WI38 (cell line): ENCODE data around the gene RNF220.

ENCODE experiments used
- H3K4me3 ChIP-seq: 2 replicates; pipeline ENCODE4 v1.5.1; 2011; ENCODE audit warnings: low read depth, mild to moderate bottlenecking, control low read depth, low read length
- CTCF ChIP-seq: IDR thresholded peaks from 2 replicates; pipeline ENCODE4 v1.5.1; 2012; ENCODE audit warnings: low read depth, mild to moderate bottlenecking, control low read depth, low read length

RNF220 gene

DNA sequence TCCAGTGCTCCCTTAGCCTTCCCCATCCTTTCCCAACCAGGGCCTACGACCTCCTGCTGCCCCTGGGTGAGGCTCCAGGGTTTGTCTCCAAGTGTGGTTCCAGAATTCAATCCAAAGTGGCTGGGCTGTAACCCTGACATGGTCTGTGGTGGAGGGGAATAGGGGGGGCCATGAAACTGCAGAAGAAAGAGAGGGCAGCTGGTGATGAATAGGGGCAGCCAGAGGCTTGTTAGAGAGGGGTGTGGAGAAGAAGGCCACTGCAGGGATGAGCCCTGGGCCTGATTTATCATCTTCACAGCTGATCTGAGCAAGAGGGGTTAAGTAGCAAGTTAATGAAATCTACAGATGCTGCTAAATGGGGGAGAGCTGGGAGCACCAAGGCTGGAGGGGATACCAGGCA, 37.1 kb upstream of the RNF220 start:
- TF ChIP-seq CTCF = no peak

GRCh38 chr1:44368471-44369151, 36.4 kb upstream of the RNF220 start:
- no peak overlapping the region for H3K4me3 ChIP-seq
- TF ChIP-seq CTCF = no peak

More for the DNA sequence above, 37.1 kb upstream of the RNF220 start:
- H3K4me3 ChIP-seq = no peak overlapping the region

DNA sequence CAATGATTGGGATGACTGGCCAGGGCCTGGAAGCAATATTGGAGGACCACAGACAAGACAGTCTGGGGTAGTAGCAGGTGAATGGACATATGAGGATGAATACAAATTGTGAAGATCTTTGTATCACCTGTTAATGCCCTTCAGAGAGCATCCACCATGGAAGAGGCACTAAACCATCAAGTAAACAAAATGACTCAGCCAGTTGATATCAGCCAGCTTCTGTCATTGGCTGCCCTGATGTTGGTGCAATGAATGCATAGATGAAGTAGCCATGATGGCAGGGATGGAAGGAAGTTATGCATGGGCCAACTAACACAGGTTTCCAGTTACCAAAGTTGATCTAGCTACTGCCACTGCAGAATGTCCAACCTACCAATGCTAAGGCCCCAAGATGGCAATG, 33.8 kb upstream of the RNF220 start:
- no peak overlapping the region for H3K4me3 ChIP-seq
- no peak for TF ChIP-seq CTCF

GRCh38 chr1:44375547-44375946, 29.5 kb upstream of the RNF220 start:
- TF ChIP-seq CTCF = no peak
- no peak overlapping the region for H3K4me3 ChIP-seq

- H3K4me3 ChIP-seq = no peak overlapping the region
- peak; percentile 49; the same call in 1 of the 2 replicates for TF ChIP-seq CTCF
Measured at GRCh38 chr1:44377925-44378784, 26.9 kb upstream of the RNF220 start.

DNA sequence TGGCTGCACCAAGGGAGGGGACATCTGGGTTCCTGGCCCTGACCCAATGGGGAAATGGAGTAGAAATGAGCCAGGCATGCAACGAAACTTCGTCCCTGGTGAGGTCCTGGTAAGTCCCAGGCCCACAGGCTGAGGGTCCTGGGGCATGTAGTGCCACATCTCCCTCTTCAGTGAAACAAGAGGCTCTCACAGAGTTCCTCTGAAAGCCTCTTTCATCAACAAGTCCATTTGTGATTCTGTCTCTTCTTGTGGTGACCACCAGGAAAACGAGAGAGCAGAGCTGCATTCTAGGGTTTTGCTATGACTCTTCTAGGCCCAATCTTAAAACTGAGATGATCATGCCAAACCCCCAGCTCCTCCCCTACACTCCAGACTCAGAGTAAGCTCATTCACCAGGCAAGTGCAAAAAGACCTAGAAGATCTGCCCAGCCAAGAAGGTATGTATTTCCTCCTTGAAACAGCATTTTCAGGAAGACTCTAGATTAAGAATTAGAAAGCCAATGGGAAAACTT, 24.3 kb upstream of the RNF220 start:
- H3K4me3 ChIP-seq = no peak overlapping the region
- no peak for TF ChIP-seq CTCF

DNA sequence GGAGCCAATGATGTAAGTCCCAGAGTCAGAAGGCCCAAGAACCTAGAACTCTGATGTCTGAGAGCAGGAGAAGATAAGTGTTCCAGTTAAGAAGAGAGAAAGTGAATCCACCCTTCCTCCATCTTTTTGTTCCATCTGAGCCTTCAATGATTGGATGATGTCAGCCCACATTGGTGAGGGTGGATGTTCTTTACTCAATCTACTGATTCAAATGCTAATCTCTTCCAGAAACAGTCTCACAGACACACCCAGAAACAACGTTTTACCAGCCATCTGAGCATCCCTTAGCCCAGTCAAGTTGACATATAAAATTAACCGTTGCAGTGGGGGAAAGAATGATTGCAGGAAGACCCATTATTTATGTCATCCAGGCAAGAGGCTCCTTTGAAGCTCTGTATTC, 16.5 kb upstream of the RNF220 start:
- no peak for TF ChIP-seq CTCF
- no peak overlapping the region for H3K4me3 ChIP-seq
